CD4-positive, alpha-beta T cell (primary cell): ENCODE results near the gene NOS1AP. TPM values are rescaled to one million over a fixed set of nuclear protein-coding genes. Genes with fewer than 3 reads are reported as not detected.

ENCODE experiments used
- ATAC-seq: fragments of 200-7000 bp; cut with Tn5 transposase; one replicate; pipeline ENCODE4 v1.10.0; 2022; ENCODE audit warnings: mild to moderate bottlenecking; ENCODE audit not compliant: poor library complexity
- CTCF ChIA-PET: fragments of 350-600 bp; sonication (Branson Sonifier 250); formaldehyde crosslinking; loops from one replicate; lab custom pipeline; 2021; ENCODE audit warnings: antibody characterized with exemption, inconsistent platforms; lab: Charles Lee
- POLR2A ChIA-PET: fragments of 350-600 bp; sonication (Branson Sonifier 250); formaldehyde crosslinking; loops from one replicate; lab custom pipeline; 2021; ENCODE audit warnings: antibody characterized with exemption, inconsistent platforms; lab: Charles Lee
- DNase-seq, 14 experiments: peaks; one replicate each; pipeline ENCODE4 v3.0.0-alpha.2; 2013 to 2020; ENCODE audit warnings: mixed read lengths in 2 of 14
- H3K27ac ChIP-seq, 2 donors: one replicate each; pipeline versions ENCODE4 v1.5.1 to v1.7.0; 2013; ENCODE audit warnings: low read length in 2 of 2, low read depth in 1 of 2, mild to moderate bottlenecking in 1 of 2
- H3K27me3 ChIP-seq, 2 experiments: 1 replicate in 1 of 2; 2 replicates in 1 of 2; pipeline versions ENCODE4 v1.6.1 to v1.7.0; 2013; ENCODE audit warnings: low read length in 2 of 2, control low read depth in 1 of 2, mild to moderate bottlenecking in 1 of 2, moderate library complexity in 1 of 2; ENCODE audit not compliant: insufficient read depth in 2 of 2, control insufficient read depth in 1 of 2
- H3K36me3 ChIP-seq: one replicate; pipeline ENCODE4 v1.6.1; 2013; ENCODE audit warnings: low read length, control low read depth; ENCODE audit not compliant: insufficient read depth
- H3K4me1 ChIP-seq: one replicate; pipeline ENCODE4 v1.6.1; 2013; ENCODE audit warnings: low read length, control low read depth; ENCODE audit not compliant: insufficient read depth
- H3K4me3 ChIP-seq: one replicate; pipeline ENCODE4 v1.5.1; 2013; ENCODE audit warnings: mild to moderate bottlenecking, low read length, moderate library complexity
- H3K9me3 ChIP-seq, 2 experiments: 1 replicate in 1 of 2; 2 replicates in 1 of 2; pipeline versions ENCODE4 v1.6.1 to v1.7.0; 2013; ENCODE audit warnings: low read length in 2 of 2, mild to moderate bottlenecking in 2 of 2, control low read depth in 1 of 2, moderate library complexity in 1 of 2; ENCODE audit not compliant: control insufficient read depth in 1 of 2, insufficient read depth in 1 of 2
- H3K27ac Mint-ChIP-seq: one replicate; pipeline ENCODE4 v1.8.0; 2020; ENCODE audit warnings: mixed read lengths
- H3K27me3 Mint-ChIP-seq: one replicate; pipeline ENCODE4 v1.8.0; 2021; ENCODE audit warnings: mixed read lengths
- H3K36me3 Mint-ChIP-seq: one replicate; pipeline ENCODE4 v1.8.0; 2021; ENCODE audit warnings: low read depth, mixed read lengths
- H3K4me1 Mint-ChIP-seq: one replicate; pipeline ENCODE4 v1.8.0; 2021; ENCODE audit warnings: low read depth, mixed read lengths
- H3K4me3 Mint-ChIP-seq: one replicate; pipeline ENCODE4 v1.8.0; 2020; ENCODE audit warnings: mild to moderate bottlenecking, mixed read lengths
- H3K9me3 Mint-ChIP-seq: one replicate; pipeline ENCODE4 v1.8.0; 2020; ENCODE audit warnings: mixed read lengths
- CTCF ChIP-seq: fragments of 200-600 bp; IDR thresholded peaks from one replicate; pipeline ENCODE4 v1.8.0; 2022; ENCODE audit warnings: antibody characterized with exemption, mild to moderate bottlenecking
- intact Hi-C, 2 experiments: fragments of 100-400 bp; cut with DNase I in 1 of 2; cut with micrococcal nuclease in 1 of 2; formaldehyde crosslinking; loops; one replicate each; pipeline versions ENCODE4 v1.15.1 to v1.9.0; 2023 to 2025; cut with DNase I, micrococcal nuclease
- total RNA-seq, 174 experiments: library from RNA in 2 of 174; stranded (reverse) in 2 of 174; gene quantifications; one replicate each; pipeline ENCODE4 v1.2.3 and lab custom pipeline; 2021 to 2026

The NOS1AP gene
- total RNA-seq, 2 experiments from 2014 or later: not detected

- no peak overlapping the region for H3K4me3 ChIP-seq
- TF ChIP-seq CTCF: no peak
- H3K4me3 Mint-ChIP-seq: no peak overlapping the region
- H3K27ac ChIP-seq: no peak overlapping the region
- no peaks in the 10 kb centered on the region for H3K9me3 ChIP-seq
- CTCF ChIA-PET: no interaction called here
- no peaks in the 10 kb centered on the region for H3K4me1 ChIP-seq
- no peaks in the 10 kb centered on the region for H3K9me3 Mint-ChIP-seq
- DNase-seq (no peak), ATAC-seq (no peak)
- no peaks in the 10 kb centered on the region for H3K36me3 Mint-ChIP-seq
- POLR2A ChIA-PET: no interaction called here
- no peaks in the 10 kb centered on the region for H3K4me1 Mint-ChIP-seq
- peaks cover 11% of the 10 kb centered on the region for H3K27me3 Mint-ChIP-seq
- no peak overlapping the region for H3K27ac Mint-ChIP-seq
- no peaks in the 10 kb centered on the region for H3K36me3 ChIP-seq
- peaks cover 3 to 4% of the 10 kb centered on the region in 2 experiments for H3K27me3 ChIP-seq
- intact Hi-C loops: loop anchor here in 1 of 2 experiments (10.0 kb wide), 1 partner anchor 59 kb away; no protein-coding TSS in a partner anchor
Measured at GRCh38 chr1:162343470-162343869, 274.0 kb downstream of the NOS1AP start.

DNA sequence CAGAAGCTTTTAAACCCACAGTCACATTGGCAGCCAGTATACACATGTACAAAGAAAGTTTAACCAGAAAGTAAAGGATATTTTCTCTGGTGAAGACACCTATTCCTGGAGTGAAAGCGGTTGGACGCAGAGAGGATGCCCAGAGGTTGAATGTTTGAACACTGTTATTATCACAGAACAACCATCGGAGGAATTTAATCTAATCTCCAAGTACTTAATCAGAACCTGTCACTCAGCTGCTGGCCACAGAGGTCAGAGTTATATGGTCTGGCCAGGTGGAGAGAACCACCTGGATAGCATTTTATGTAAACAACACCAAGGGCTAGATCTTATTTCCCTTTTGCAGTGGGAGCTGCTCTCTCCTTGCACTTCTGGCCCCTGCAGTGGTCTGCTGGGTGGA lies 277.8 kb downstream of the NOS1AP start:
- H3K27ac ChIP-seq: no peak overlapping the region
- no peaks in the 10 kb centered on the region for H3K36me3 Mint-ChIP-seq
- H3K4me1 Mint-ChIP-seq: no peaks in the 10 kb centered on the region
- no peak overlapping the region for H3K4me3 ChIP-seq
- ATAC-seq: no peak
- ChIA-PET POLR2A (no interaction called here), CTCF (no interaction called here)
- H3K9me3 Mint-ChIP-seq: no peaks in the 10 kb centered on the region
- DNase-seq: no peak
- intact Hi-C loops: loop anchor here in 1 of 2 experiments (2.0 to 10.0 kb wide), 2 partner anchors 56 to 62 kb away; no protein-coding TSS in a partner anchor
- no peaks in the 10 kb centered on the region for H3K36me3 ChIP-seq
- H3K27me3 ChIP-seq: peaks cover 0 to 3% of the 10 kb centered on the region in 2 experiments
- no peak overlapping the region for H3K4me3 Mint-ChIP-seq
- no peak overlapping the region for H3K27ac Mint-ChIP-seq
- no peaks in the 10 kb centered on the region for H3K9me3 ChIP-seq
- no peak for TF ChIP-seq CTCF
- H3K4me1 ChIP-seq: no peaks in the 10 kb centered on the region
- peaks cover 5% of the 10 kb centered on the region for H3K27me3 Mint-ChIP-seq

- peaks cover 5% of the 10 kb centered on the region for H3K27me3 Mint-ChIP-seq
Measured at GRCh38 chr1:162349635-162350330, 280.3 kb downstream of the NOS1AP start.

More at GRCh38 chr1:162349635-162350330, 280.3 kb downstream of the NOS1AP start:
- no peak for DNase-seq
- Mint-ChIP-seq H3K4me1 (no peaks in the 10 kb centered on the region), H3K27ac (no peak overlapping the region), H3K4me3 (no peak overlapping the region), H3K36me3 (no peaks in the 10 kb centered on the region), H3K9me3 (no peaks in the 10 kb centered on the region)
- Histone ChIP-seq H3K4me3 (no peak overlapping the region), H3K36me3 (no peaks in the 10 kb centered on the region), H3K27me3 (peaks cover 0 to 3% of the 10 kb centered on the region in 2 experiments), H3K9me3 (no peaks in the 10 kb centered on the region), H3K27ac (no peak overlapping the region), H3K4me1 (no peaks in the 10 kb centered on the region)
- ATAC-seq: no peak
- intact Hi-C loops: loop anchor here in 1 of 2 experiments (10.0 kb wide), 1 partner anchor 65 kb away; no protein-coding TSS in a partner anchor
- ChIA-PET CTCF (no interaction called here), POLR2A (no interaction called here)
- TF ChIP-seq CTCF: no peak
